GM12892 (cell line): Measurements from ENCODE around the gene TMEM208.

Experiments used
- POLR2A ChIP-seq: IDR thresholded peaks from 2 replicates; pipeline ENCODE4 v1.6.1; 2011; ENCODE audit warnings: low read depth, low read length, control low read depth
- POLR2AphosphoS5 ChIP-seq: IDR thresholded peaks from 2 replicates; pipeline ENCODE4 v1.6.1; 2011; ENCODE audit warnings: low read depth, low read length, control low read depth

- TF ChIP-seq POLR2A (no peak), POLR2AphosphoS5 (no peak)
Observed at GRCh38 chr16:67188798-67189197, 38.1 kb upstream of the TMEM208 start.
